ENCODE data around the gene CCDC87.
"Not testable (repeated sequence)": the region's sequence is repeated elsewhere in the genome, so short reads cannot be mapped to it uniquely, and the experiment has no call there.

CCDC87 gene

GRCh38 chr11:66549696-66550095 lies 43.2 kb downstream of the CCDC87 start:
- DNase-seq: no peak

- no peak for DNase-seq
Measured at GRCh38 chr11:66548774-66549630, 43.9 kb downstream of the CCDC87 start.

GRCh38 chr11:66548041-66548440 lies 44.8 kb downstream of the CCDC87 start:
- no peak for DNase-seq

- DNase-seq: no peak
Measured at GRCh38 chr11:66547662-66548009, 45.2 kb downstream of the CCDC87 start.

- no peak for DNase-seq
Measured at GRCh38 chr11:66546966-66547661, 45.7 kb downstream of the CCDC87 start.

- DNase-seq: no peak
Measured at GRCh38 chr11:66546368-66546965, 46.4 kb downstream of the CCDC87 start, which contains the start of gene ACTN3. TSS of gene ACTN3 (plus strand) at chr11:66546903. CDS start at chr11:66546938, 35 bp downstream.

- peak; percentile 88 for DNase-seq
Measured at GRCh38 chr11:66545701-66546367, 47.0 kb downstream of the CCDC87 start, which contains the start of gene ZDHHC24. TSS of gene ZDHHC24 (minus strand) at chr11:66546048. CDS start at chr11:66546003, 45 bp downstream.

- DNase-seq: not testable (repeated sequence)
Measured at GRCh38 chr11:66544952-66545351, 47.9 kb downstream of the CCDC87 start.

- DNase-seq: no peak
Measured at GRCh38 chr11:66543263-66544107, 49.4 kb downstream of the CCDC87 start.

- DNase-seq: no peak
Measured at GRCh38 chr11:66542362-66542761, 50.5 kb downstream of the CCDC87 start.

GRCh38 chr11:66541892-66542291 lies 51.0 kb downstream of the CCDC87 start:
- no peak for DNase-seq

GRCh38 chr11:66540598-66540997 lies 52.3 kb downstream of the CCDC87 start:
- not testable (repeated sequence) for DNase-seq

Measured in NCI-H1048 (cell line).